Effector CD8-positive, alpha-beta T cell (primary cell): ENCODE measurements around the gene LRRC4C.

Source experiments
- DNase-seq: peaks from one replicate; lab custom pipeline; 2025; lab: John Stamatoyannopoulos, UW

Gene LRRC4C

DNA sequence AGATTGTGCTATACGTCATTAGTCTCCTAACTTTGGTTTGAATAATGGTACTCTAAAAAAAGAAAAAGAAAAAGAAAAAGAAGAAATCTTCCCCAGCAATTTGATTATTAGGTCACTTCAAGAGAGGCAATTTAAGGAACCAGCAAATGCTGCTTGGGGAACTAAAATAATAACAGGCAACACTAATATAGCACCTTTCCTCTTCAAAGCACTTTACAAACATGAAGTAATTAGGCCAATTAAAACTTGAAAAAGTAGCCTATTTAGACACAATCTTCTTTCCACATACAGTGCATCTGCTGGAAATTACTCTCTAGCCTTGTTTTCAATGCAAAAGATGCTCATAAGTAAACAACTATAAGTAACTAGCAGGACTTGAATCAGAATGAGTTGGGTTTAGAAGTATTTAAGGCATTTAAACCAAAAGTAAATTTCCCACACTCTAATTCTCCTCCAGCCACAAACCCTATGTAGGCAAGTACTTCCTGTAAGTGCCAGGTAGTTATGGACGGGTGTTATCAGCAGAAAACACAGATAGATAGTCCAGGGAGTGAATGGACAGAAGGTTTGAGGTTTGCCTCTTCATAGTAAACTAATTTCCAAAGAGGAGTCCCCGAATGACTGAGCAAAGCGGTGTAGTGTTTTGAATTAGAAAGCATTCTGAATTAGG is 44.5 kb downstream of the LRRC4C start:
- no peak for DNase-seq

- no peak for DNase-seq
Observed at GRCh38 chr11:41413843-41414242, 45.6 kb downstream of the LRRC4C start.

GRCh38 chr11:41405812-41406211 is 53.6 kb downstream of the LRRC4C start:
- DNase-seq: no peak

GRCh38 chr11:41404109-41404508 is 55.3 kb downstream of the LRRC4C start:
- DNase-seq: no peak

GRCh38 chr11:41403458-41403857 is 56.0 kb downstream of the LRRC4C start:
- DNase-seq: no peak

DNA sequence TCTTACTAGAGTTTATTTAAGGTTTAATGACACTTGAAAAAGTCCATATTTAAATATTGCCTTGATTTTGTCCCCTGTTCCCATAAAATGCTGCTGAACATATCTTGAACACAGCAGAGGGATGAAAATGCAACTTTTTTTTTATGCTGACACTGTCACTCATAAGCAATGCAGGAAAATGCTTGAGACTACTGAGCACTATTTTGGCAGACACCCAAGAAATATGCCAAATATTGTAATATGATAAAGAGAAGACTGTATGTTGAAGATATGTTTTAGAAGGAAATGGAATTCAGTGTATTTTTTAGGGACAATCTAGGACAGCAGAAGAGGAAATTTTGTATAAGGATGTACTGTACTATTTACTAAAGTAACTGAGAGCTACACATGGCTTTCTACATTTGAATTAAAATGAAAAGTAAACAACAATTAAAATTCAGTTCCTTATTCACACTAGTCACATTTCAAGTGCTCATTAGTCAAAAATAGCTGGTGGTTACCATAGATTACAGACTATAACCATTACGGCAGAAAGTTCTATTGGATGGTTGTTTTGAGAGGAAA is 58.6 kb downstream of the LRRC4C start:
- DNase-seq: no peak

DNA sequence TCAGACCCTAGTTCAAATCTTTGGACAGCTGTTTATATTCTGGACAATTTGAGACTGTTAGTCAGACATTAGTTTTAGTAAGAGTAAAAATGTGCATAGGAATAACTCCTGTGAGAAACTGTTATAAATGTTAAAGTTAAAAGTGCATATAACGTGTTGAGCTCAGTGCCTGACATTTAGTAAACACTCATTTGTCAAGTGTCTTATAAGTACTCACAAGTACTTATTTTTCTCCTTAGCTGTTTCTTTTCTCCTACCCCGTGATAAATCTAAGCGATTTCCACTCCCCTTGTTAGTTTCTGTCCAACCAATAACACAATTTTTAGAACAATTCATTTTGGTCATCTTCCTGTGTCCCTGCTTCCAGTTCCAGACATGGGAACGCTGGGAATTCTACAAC is 59.3 kb downstream of the LRRC4C start:
- no peak for DNase-seq

DNA sequence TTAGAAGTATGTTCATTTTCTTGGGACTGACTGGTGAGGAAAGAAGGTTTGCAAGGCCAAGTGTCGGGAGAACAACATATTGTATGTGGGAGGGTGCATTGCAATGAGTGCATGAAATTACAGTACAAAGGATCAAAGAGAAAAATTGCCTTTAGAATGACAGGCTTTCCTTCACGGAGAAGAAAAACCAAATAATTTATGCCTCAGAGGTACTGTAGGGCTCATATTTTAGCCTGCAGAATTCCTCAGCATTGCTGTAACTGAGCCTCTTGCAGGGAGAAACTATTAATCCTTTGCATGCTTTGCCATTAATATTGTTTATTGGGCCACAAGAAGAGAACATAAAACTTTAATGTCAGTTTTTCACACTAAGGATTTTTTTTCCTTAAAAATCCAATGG is 60.1 kb downstream of the LRRC4C start:
- DNase-seq: no peak

- DNase-seq: no peak
Observed at GRCh38 chr11:41398175-41398574, 61.3 kb downstream of the LRRC4C start.

GRCh38 chr11:41394521-41395195 is 64.8 kb downstream of the LRRC4C start:
- no peak for DNase-seq

DNA sequence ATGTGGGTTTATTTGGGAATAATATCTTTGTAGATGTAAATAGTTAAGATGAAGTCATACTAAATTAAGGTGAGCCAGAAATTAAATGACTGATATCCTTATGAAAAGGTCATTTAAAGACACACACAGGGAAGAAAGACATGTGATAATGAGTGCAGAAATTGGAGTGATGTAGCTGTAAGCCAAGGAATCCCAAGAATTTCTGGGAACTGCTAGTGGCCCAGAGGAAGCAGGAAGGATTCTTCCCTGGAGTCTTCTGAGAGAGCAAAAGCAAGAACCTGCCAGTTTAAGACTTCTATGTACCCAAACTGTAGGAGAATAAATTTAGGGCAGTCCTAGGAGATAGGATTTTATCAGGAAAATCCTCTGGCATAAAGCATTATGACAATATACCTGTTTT is 66.9 kb downstream of the LRRC4C start:
- no peak for DNase-seq

GRCh38 chr11:41389623-41390130 is 69.8 kb downstream of the LRRC4C start:
- DNase-seq: no peak

GRCh38 chr11:41384329-41384728 is 75.1 kb downstream of the LRRC4C start:
- DNase-seq: no peak

DNA sequence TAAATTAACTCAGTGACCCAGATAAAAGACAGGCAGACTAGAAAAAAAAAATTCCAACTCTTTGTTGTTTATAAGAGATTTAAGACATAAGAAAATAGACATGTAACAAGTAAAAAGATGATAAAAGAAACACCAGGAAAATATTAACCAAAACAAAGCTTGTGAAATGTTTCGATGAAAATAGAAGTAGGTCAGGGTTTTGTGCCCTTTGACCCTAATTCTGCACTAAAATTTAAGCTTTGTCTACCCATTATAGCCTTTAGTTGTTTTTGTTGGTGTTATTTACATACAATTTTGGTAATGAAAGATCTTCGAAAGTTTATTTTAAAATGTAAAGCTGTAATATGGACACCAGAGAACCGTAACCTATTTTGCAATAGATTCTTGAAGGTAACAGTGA is 75.7 kb downstream of the LRRC4C start:
- no peak for DNase-seq

GRCh38 chr11:41382927-41383326 is 76.5 kb downstream of the LRRC4C start:
- DNase-seq: no peak

DNA sequence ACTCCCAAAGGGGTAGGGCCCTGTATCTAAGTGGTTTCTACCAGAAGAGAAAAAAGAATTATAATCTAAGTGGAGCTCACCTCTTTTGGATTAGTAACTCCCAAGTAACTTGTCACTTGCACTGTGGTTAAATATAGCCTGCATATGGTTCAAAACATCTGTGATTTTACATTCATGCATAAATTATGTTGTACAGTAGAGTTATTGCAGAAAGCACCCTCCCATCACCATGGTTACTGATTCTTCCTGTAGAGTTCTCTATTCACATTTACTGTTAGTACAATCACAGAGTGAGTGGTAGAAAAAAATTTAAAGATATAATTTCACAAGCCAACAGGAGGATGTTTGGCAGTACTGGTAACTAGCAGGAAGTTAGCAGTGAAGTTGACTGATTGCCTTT is 80.4 kb downstream of the LRRC4C start:
- no peak for DNase-seq

DNA sequence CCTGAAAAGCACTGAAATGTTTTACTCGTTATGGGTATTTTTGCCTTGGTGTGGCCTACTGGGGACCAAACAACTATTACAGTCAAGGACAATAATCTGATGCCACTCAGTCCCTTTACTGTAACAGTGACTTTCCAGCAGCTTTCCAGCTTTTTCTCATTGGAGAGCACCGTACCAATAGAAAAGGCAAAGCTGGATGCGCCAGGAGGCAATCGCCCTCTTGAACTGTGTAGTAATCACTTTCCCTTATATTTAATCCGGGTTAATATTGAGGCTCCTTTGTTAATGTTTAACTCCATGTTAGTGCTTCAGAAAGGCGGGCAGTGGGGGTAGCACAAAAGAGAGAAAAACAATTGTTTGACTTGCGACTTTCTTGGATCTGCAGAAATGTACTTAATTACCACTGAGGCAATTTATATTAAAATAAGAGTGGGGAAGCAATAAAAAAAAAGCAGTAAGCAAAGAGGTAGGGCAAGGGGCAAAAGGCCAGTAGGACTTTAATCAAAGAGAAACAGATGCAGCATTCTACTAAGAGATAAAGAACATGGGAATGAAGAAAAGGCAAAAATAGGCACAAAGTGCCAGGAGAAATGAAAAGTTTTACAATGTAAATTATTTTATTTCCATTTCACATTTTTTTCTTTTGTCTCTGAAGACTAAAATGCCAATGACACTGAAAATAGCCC is 81.6 kb downstream of the LRRC4C start:
- no peak for DNase-seq

DNA sequence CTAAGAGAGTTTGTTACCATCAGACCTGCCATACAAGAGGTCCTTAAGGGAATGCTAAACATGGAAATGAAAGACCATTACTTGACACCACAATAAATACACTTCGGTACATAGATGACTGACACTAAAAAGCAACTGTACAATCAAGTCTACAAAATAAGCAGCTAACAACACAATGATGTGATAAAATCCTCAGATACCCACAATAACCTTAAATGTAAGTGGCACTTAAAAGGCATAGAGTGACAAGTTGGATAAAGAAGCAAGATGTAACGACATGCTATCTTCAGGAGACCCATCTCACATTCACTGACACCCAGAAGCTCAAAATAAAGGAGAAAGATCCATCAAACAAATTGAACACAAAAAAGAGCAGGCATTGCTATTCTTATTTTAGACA is 107.6 kb downstream of the LRRC4C start:
- no peak for DNase-seq

DNA sequence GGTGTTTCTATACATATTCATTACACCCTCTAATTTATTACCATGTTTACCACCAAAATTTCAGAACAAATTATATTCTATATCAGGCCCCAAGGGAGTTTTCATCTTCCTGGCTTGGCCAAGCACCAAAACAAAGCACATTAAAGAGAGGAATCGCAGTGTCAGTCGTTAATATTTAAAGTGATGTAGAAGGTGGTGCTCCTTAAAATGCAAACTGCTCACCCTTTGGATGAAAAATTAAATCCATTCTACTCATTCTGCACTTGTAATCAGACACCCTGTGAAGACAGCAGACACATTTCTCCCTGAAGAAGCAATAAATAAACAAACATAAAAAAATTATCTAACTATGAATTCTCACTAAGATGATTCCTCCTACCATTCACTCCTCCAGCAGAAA is 113.4 kb downstream of the LRRC4C start:
- no peak for DNase-seq

GRCh38 chr11:41334007-41334933 is 125.2 kb downstream of the LRRC4C start:
- no peak for DNase-seq

- no peak for DNase-seq
Observed at GRCh38 chr11:41333357-41333756, 126.1 kb downstream of the LRRC4C start.

DNA sequence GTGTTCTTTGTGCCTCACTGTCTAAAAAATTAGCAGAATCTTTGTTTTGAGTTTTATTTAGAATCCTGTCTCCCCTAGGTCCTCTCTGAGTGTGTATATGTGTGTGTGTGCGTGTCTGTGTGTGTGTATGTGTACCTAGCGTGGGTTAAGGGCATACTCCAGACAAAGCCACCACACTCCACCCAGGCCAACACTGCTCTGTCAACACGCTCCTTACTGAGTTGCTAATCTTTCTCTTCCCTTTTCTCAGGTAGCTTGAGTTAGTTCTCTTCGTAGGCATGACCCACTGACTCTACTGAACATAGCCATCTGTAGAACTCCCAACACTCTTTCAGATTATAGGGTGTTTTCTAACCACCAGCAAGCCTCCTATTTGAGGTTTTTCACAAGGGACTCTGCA is 131.1 kb downstream of the LRRC4C start:
- no peak for DNase-seq
